Smooth muscle cell (in vitro differentiated cells): ENCODE data around the gene CACNA1D. TPM values are rescaled to one million over a fixed set of nuclear protein-coding genes. Genes with fewer than 3 reads are reported as not detected.

Experiments used
- DNase-seq: peaks from one replicate; lab custom pipeline; 2025; ENCODE audit not compliant: unreplicated experiment; lab: John Stamatoyannopoulos, UW
- H2AFZ ChIP-seq: fragments of 200-600 bp; sonication (generic); 2 replicates; pipeline ENCODE4 v1.6.0; 2016; ENCODE audit warnings: antibody characterized with exemption, low read depth, mild to moderate bottlenecking
- H3F3A ChIP-seq: fragments of 200-600 bp; sonication (generic); 2 replicates; pipeline ENCODE4 v1.6.0; 2017; ENCODE audit warnings: antibody characterized with exemption, low read depth
- H3K27ac ChIP-seq: fragments of 200-600 bp; sonication (generic); 2 replicates; pipeline ENCODE4 v1.5.1; 2016; ENCODE audit warnings: low read depth, mild to moderate bottlenecking
- H3K27me3 ChIP-seq: fragments of 200-600 bp; sonication (generic); 2 replicates; pipeline ENCODE4 v1.6.1; 2016; ENCODE audit warnings: low read depth, mild to moderate bottlenecking
- H3K36me3 ChIP-seq: fragments of 200-600 bp; sonication (generic); 2 replicates; pipeline ENCODE4 v1.5.1; 2016; ENCODE audit warnings: low read depth
- H3K4me1 ChIP-seq: fragments of 200-600 bp; sonication (generic); 2 replicates; pipeline ENCODE4 v1.5.1; 2016; ENCODE audit warnings: low read depth
- H3K4me2 ChIP-seq: fragments of 200-600 bp; sonication (generic); 2 replicates; pipeline ENCODE4 v1.6.0; 2016; ENCODE audit warnings: mild to moderate bottlenecking
- H3K4me3 ChIP-seq: fragments of 200-600 bp; sonication (generic); 2 replicates; pipeline ENCODE4 v1.5.1; 2016; ENCODE audit warnings: mild to moderate bottlenecking
- H3K79me2 ChIP-seq: fragments of 200-600 bp; sonication (generic); 2 replicates; pipeline ENCODE4 v1.6.0; 2016; ENCODE audit warnings: low read depth, mild to moderate bottlenecking
- H3K9ac ChIP-seq: fragments of 200-600 bp; sonication (generic); 2 replicates; pipeline ENCODE4 v1.6.0; 2016; ENCODE audit warnings: low read depth
- H3K9me3 ChIP-seq: fragments of 200-600 bp; sonication (generic); replicated peaks from 2 replicates; pipeline ENCODE4 v1.5.1; 2016; ENCODE audit warnings: low read depth
- H4K20me1 ChIP-seq: fragments of 200-600 bp; sonication (generic); 2 replicates; pipeline ENCODE4 v1.6.0; 2016; ENCODE audit warnings: low read depth
- WGBS: methylation state at CpG from one replicate; pipeline ENCODE4 v1.1.7; 2016; ENCODE audit warnings: low lambda C conversion rate; 5-methylcytosine and 5-hydroxymethylcytosine counted together
- polyA plus RNA-seq: library from polyadenylated mRNA; unstranded; fragments of >200 nt; fragmentation: Nextera tagmentation; extraction: Ambion mirVana; gene quantifications from 2 replicates; pipeline ENCODE4 v1.2.1, GENCODE V29; 2016
- total RNA-seq: library from RNA; depleted of rRNA; stranded (reverse); fragments of >200 nt; gene quantifications from 2 replicates; pipeline ENCODE4 v1.2.3, GENCODE V29; 2014
- TF ChIP-seq, protein P1 (sequence below): fragments of 200-600 bp; sonication (generic); IDR thresholded peaks from 2 replicates; pipeline ENCODE4 v1.5.1; 2017; ENCODE audit warnings: borderline replicate concordance, mild to moderate bottlenecking, antibody characterized with exemption; ENCODE audit not compliant: insufficient read depth, poor library complexity, severe bottlenecking

CACNA1D gene
- total and polyA plus RNA-seq, 2 experiments from 2014 or later = 0.63 to 1.4 TPM

DNA sequence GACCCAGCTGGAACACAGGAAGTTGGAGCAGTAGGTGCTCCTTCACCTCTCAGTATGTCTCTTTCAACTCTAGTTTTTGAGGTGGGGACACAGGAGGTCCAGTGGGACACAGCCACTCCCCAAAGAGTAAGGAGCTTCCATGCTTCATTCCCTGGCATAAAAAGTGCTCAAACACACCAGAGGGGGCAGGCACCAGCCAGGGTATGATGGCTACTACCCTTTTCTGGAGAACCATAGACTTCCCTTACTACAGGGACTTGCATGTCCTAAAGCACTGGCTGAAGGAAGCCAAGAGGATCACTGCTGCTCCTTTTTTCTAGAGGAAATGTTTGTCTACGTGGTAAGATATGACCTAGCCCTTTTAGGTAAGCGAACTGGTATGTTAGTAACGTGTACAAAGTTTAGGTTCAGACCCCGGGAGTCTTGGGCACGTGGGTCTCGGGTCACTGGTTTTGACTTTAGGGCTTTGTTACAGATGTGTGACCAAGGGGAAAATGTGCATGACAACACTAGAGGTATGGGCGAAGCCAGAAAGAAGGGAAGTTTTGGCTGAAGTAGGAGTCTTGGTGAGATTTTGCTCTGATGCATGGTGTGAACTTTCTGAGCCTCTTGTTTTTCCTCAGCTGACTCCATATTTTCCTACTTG, 363.8 kb downstream of the CACNA1D start:
- WGBS = 86% methylated on average over 7 of the region's 7 CpGs
- Histone ChIP-seq H3K4me3 (no peak overlapping the region), H3K79me2 (no peaks in the 10 kb centered on the region), H3K4me2 (no peak overlapping the region), H3K27ac (no peak overlapping the region), H3K4me1 (no peaks in the 10 kb centered on the region), H3K9ac (no peak overlapping the region), H3F3A (no peaks in the 10 kb centered on the region), H2AFZ (no peak overlapping the region), H3K36me3 (no peaks in the 10 kb centered on the region), H4K20me1 (no peaks in the 10 kb centered on the region), H3K9me3 (no peaks in the 10 kb centered on the region), H3K27me3 (no peaks in the 10 kb centered on the region)
- no peak for DNase-seq
- TF ChIP-seq, protein P1, sequence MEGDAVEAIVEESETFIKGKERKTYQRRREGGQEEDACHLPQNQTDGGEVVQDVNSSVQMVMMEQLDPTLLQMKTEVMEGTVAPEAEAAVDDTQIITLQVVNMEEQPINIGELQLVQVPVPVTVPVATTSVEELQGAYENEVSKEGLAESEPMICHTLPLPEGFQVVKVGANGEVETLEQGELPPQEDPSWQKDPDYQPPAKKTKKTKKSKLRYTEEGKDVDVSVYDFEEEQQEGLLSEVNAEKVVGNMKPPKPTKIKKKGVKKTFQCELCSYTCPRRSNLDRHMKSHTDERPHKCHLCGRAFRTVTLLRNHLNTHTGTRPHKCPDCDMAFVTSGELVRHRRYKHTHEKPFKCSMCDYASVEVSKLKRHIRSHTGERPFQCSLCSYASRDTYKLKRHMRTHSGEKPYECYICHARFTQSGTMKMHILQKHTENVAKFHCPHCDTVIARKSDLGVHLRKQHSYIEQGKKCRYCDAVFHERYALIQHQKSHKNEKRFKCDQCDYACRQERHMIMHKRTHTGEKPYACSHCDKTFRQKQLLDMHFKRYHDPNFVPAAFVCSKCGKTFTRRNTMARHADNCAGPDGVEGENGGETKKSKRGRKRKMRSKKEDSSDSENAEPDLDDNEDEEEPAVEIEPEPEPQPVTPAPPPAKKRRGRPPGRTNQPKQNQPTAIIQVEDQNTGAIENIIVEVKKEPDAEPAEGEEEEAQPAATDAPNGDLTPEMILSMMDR = no peak

- H3K27ac ChIP-seq = no peak overlapping the region
- H2AFZ ChIP-seq = no peak overlapping the region
- no peak for DNase-seq
- no peak overlapping the region for H3K4me2 ChIP-seq
- H3K4me3 ChIP-seq = no peak overlapping the region
- no peaks in the 10 kb centered on the region for H3K27me3 ChIP-seq
- no peaks in the 10 kb centered on the region for H3K4me1 ChIP-seq
- no peaks in the 10 kb centered on the region for H3K36me3 ChIP-seq
- H4K20me1 ChIP-seq = no peaks in the 10 kb centered on the region
- no peaks in the 10 kb centered on the region for H3K79me2 ChIP-seq
- H3K9me3 ChIP-seq = no peaks in the 10 kb centered on the region
- TF ChIP-seq, protein P1 = no peak
- no peaks in the 10 kb centered on the region for H3F3A ChIP-seq
- H3K9ac ChIP-seq = no peak overlapping the region
- over 99% methylated on average over 6 of the region's 6 CpGs for WGBS
These were observed 364.8 kb downstream of the CACNA1D start for GRCh38 chr3:53859178-53859577.

DNA sequence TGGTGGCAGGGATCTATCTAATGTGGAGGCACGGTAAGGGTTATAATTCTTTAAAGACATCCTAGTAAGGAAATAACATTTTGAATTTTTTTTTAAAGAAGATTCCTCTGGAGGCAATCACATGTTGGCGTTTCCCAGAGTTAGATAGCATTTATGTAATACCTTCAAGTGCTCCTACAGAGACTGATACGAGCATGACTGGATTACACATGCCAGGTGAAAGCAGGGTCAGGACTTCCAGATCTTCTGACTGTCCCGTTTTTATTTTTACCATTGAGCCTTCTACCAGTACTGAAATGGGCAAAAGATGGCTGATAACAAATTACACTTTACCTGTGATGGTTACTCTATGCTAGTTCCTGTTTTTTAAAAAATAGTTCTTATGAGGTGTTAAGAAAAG, 365.8 kb downstream of the CACNA1D start:
- Histone ChIP-seq H3K79me2 (no peaks in the 10 kb centered on the region), H3K9ac (no peak overlapping the region), H3K36me3 (no peaks in the 10 kb centered on the region), H4K20me1 (no peaks in the 10 kb centered on the region), H3K9me3 (no peaks in the 10 kb centered on the region), H2AFZ (no peak overlapping the region), H3K4me1 (no peaks in the 10 kb centered on the region), H3K27ac (no peak overlapping the region), H3K4me2 (no peak overlapping the region), H3F3A (no peaks in the 10 kb centered on the region), H3K4me3 (no peak overlapping the region), H3K27me3 (no peaks in the 10 kb centered on the region)
- DNase-seq = no peak
- TF ChIP-seq, protein P1 = no peak
- WGBS = 96% methylated on average over 4 of the region's 4 CpGs

- Histone ChIP-seq H3K4me1 (no peaks in the 10 kb centered on the region), H4K20me1 (no peaks in the 10 kb centered on the region), H3K36me3 (no peaks in the 10 kb centered on the region), H3K4me2 (no peak overlapping the region), H3K27me3 (no peaks in the 10 kb centered on the region), H2AFZ (no peak overlapping the region), H3K4me3 (no peak overlapping the region), H3K79me2 (no peaks in the 10 kb centered on the region), H3K9me3 (no peaks in the 10 kb centered on the region), H3K9ac (no peak overlapping the region), H3F3A (no peaks in the 10 kb centered on the region), H3K27ac (no peak overlapping the region)
- no peak for DNase-seq
- WGBS = 76% methylated on average over 3 of the region's 3 CpGs
- TF ChIP-seq, protein P1 = no peak
These were observed 367.8 kb downstream of the CACNA1D start for GRCh38 chr3:53862241-53862640.
